Nephron progenitor cell (in vitro differentiated cells): ENCODE results near the gene GRID2.

Experiments used
- DNase-seq: peaks from one replicate; pipeline ENCODE4 v3.0.0; 2021
- H3K27ac Mint-ChIP-seq: 2 replicates; pipeline ENCODE4 v1.8.0; 2021; ENCODE audit warnings: mild to moderate bottlenecking, moderate library complexity, mixed read lengths
- H3K27me3 Mint-ChIP-seq: 2 replicates; pipeline ENCODE4 v1.8.0; 2021; ENCODE audit warnings: mild to moderate bottlenecking, low read depth, mixed read lengths; ENCODE audit not compliant: poor library complexity
- H3K36me3 Mint-ChIP-seq: 2 replicates; pipeline ENCODE4 v1.8.0; 2021; ENCODE audit warnings: low read depth, mixed read lengths
- H3K4me1 Mint-ChIP-seq: 2 replicates; pipeline ENCODE4 v1.8.0; 2021; ENCODE audit warnings: mixed read lengths
- H3K4me3 Mint-ChIP-seq: 2 replicates; pipeline ENCODE4 v1.8.0; 2021; ENCODE audit warnings: mild to moderate bottlenecking, moderate library complexity, mixed read lengths
- H3K9me3 Mint-ChIP-seq: 2 replicates; pipeline ENCODE4 v1.8.0; 2021; ENCODE audit warnings: mild to moderate bottlenecking, moderate library complexity, mixed read lengths
- TF ChIP-seq, protein P1 (sequence below): fragments of 200-600 bp; sonication (generic); IDR thresholded peaks from 2 replicates; pipeline ENCODE4 v1.5.0; 2021; ENCODE audit warnings: antibody characterized with exemption

GRID2 gene

GRCh38 chr4:92522356-92522755 is 218.6 kb downstream of the GRID2 start:
- no peaks in the 10 kb centered on the region for H3K9me3 Mint-ChIP-seq
- TF ChIP-seq, protein P1, sequence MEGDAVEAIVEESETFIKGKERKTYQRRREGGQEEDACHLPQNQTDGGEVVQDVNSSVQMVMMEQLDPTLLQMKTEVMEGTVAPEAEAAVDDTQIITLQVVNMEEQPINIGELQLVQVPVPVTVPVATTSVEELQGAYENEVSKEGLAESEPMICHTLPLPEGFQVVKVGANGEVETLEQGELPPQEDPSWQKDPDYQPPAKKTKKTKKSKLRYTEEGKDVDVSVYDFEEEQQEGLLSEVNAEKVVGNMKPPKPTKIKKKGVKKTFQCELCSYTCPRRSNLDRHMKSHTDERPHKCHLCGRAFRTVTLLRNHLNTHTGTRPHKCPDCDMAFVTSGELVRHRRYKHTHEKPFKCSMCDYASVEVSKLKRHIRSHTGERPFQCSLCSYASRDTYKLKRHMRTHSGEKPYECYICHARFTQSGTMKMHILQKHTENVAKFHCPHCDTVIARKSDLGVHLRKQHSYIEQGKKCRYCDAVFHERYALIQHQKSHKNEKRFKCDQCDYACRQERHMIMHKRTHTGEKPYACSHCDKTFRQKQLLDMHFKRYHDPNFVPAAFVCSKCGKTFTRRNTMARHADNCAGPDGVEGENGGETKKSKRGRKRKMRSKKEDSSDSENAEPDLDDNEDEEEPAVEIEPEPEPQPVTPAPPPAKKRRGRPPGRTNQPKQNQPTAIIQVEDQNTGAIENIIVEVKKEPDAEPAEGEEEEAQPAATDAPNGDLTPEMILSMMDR, result no peak
- H3K27me3 Mint-ChIP-seq, result no peaks in the 10 kb centered on the region
- DNase-seq, result no peak
- H3K4me1 Mint-ChIP-seq, result no peaks in the 10 kb centered on the region
- H3K27ac Mint-ChIP-seq, result no peak overlapping the region
- H3K4me3 Mint-ChIP-seq, result no peak overlapping the region
- no peaks in the 10 kb centered on the region for H3K36me3 Mint-ChIP-seq

- no peak for DNase-seq
- no peaks in the 10 kb centered on the region for H3K4me1 Mint-ChIP-seq
- H3K27ac Mint-ChIP-seq, result no peak overlapping the region
- H3K36me3 Mint-ChIP-seq, result no peaks in the 10 kb centered on the region
- H3K9me3 Mint-ChIP-seq, result no peaks in the 10 kb centered on the region
- H3K4me3 Mint-ChIP-seq, result no peak overlapping the region
- H3K27me3 Mint-ChIP-seq, result no peaks in the 10 kb centered on the region
- TF ChIP-seq, protein P1, result no peak
These were observed 220.4 kb downstream of the GRID2 start for GRCh38 chr4:92524131-92524530.

- no peak overlapping the region for H3K4me3 Mint-ChIP-seq
- H3K4me1 Mint-ChIP-seq, result no peaks in the 10 kb centered on the region
- H3K9me3 Mint-ChIP-seq, result no peaks in the 10 kb centered on the region
- H3K27ac Mint-ChIP-seq, result no peak overlapping the region
- H3K27me3 Mint-ChIP-seq, result no peaks in the 10 kb centered on the region
- TF ChIP-seq, protein P1, result no peak
- no peak for DNase-seq
- H3K36me3 Mint-ChIP-seq, result no peaks in the 10 kb centered on the region
These were observed 224.8 kb downstream of the GRID2 start for GRCh38 chr4:92528541-92528940.

GRCh38 chr4:92529510-92529909 is 225.7 kb downstream of the GRID2 start:
- Mint-ChIP-seq H3K27me3 (no peaks in the 10 kb centered on the region), H3K4me3 (no peak overlapping the region), H3K27ac (no peak overlapping the region), H3K4me1 (no peaks in the 10 kb centered on the region), H3K36me3 (no peaks in the 10 kb centered on the region), H3K9me3 (no peaks in the 10 kb centered on the region)
- DNase-seq, result no peak
- TF ChIP-seq, protein P1, result no peak

DNA sequence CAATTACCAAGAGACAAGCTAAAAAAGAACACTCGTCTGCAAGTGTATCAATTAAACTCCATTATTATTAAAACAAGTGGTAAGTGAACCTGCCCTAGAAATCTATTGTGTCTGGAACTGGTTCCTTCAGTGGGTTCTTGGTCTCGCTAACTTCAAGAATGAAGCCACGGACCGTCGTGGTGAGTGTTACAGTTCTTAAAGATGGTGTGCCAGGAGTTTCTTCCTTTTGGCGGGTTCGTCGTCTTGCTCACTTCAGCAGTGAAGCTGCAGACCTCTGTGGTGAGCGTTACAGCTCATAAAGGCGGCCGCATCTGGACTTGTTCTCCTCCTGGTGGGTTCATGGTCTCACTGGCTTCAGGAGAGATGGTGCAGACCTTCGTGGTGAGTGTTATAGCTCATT is 231.8 kb downstream of the GRID2 start:
- Mint-ChIP-seq H3K4me3 (no peak overlapping the region), H3K9me3 (peaks cover 4% of the 10 kb centered on the region), H3K36me3 (no peaks in the 10 kb centered on the region), H3K4me1 (no peaks in the 10 kb centered on the region), H3K27ac (no peak overlapping the region), H3K27me3 (no peaks in the 10 kb centered on the region)
- DNase-seq, result no peak
- TF ChIP-seq, protein P1, result no peak

DNA sequence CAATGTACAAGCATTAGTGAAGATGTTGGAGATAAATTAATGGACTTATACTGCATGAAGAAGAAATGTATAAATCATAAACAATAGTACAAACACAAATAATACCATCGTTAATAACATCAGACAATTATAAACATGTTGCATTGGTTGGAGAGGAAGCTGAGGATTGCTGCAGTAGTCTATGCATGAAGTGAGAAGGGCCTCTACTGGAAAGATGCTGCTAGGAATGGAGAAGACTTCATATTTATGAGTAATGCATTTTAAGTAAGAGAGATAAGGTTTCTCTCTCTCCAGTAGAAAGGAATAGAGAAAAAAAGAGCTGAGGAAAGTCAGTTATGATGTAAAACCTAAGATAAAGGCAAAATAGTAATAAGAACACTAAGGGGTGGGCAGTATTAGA is 247.8 kb downstream of the GRID2 start:
- no peaks in the 10 kb centered on the region for H3K36me3 Mint-ChIP-seq
- no peaks in the 10 kb centered on the region for H3K4me1 Mint-ChIP-seq
- no peaks in the 10 kb centered on the region for H3K9me3 Mint-ChIP-seq
- TF ChIP-seq, protein P1, result no peak
- no peak overlapping the region for H3K27ac Mint-ChIP-seq
- no peaks in the 10 kb centered on the region for H3K27me3 Mint-ChIP-seq
- no peak overlapping the region for H3K4me3 Mint-ChIP-seq
- no peak for DNase-seq
